ENCODE results near the gene ARHGEF17. TPM values are rescaled to one million over a fixed set of nuclear protein-coding genes. Genes with fewer than 3 reads are reported as not detected.
A peak's percentile ranks its signal among the peaks of the same experiment; 100 is the strongest.

The ARHGEF17 gene, protein sequence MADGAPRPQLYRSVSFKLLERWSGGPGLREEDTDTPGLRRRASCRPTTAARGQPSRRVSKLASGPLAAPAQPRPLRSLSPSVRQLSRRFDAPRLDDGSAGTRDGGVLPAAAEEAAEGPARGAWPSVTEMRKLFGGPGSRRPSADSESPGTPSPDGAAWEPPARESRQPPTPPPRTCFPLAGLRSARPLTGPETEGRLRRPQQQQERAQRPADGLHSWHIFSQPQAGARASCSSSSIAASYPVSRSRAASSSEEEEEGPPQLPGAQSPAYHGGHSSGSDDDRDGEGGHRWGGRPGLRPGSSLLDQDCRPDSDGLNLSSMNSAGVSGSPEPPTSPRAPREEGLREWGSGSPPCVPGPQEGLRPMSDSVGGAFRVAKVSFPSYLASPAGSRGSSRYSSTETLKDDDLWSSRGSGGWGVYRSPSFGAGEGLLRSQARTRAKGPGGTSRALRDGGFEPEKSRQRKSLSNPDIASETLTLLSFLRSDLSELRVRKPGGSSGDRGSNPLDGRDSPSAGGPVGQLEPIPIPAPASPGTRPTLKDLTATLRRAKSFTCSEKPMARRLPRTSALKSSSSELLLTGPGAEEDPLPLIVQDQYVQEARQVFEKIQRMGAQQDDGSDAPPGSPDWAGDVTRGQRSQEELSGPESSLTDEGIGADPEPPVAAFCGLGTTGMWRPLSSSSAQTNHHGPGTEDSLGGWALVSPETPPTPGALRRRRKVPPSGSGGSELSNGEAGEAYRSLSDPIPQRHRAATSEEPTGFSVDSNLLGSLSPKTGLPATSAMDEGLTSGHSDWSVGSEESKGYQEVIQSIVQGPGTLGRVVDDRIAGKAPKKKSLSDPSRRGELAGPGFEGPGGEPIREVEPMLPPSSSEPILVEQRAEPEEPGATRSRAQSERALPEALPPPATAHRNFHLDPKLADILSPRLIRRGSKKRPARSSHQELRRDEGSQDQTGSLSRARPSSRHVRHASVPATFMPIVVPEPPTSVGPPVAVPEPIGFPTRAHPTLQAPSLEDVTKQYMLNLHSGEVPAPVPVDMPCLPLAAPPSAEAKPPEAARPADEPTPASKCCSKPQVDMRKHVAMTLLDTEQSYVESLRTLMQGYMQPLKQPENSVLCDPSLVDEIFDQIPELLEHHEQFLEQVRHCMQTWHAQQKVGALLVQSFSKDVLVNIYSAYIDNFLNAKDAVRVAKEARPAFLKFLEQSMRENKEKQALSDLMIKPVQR (N-terminal part only)
- total RNA-seq (10 to 100 TPM; 47.6 to 53.8 (median 49.3) TPM), polyA plus RNA-seq (34.0 TPM)
- long read RNA-seq, donor 1, full-length matches to known transcripts = 12 of 79 reads
- long read RNA-seq, donor 1, partial matches to known transcripts = 62 of 79 reads
- long read RNA-seq, donor 1, other reads (novel, unspliced or antisense) = 5 of 79 reads
- long read RNA-seq, donor 2, full-length matches to known transcripts = 9 of 42 reads
- long read RNA-seq, donor 2, partial matches to known transcripts = 25 of 42 reads
- long read RNA-seq, donor 2, other reads (novel, unspliced or antisense) = 8 of 42 reads
- long read RNA-seq, donor 3, full-length matches to known transcripts = 50 of 160 reads
- long read RNA-seq, donor 3, partial matches to known transcripts = 96 of 160 reads
- long read RNA-seq, donor 3, other reads (novel, unspliced or antisense) = 14 of 160 reads
- long read RNA-seq, donor 4, full-length matches to known transcripts = 14 of 45 reads
- long read RNA-seq, donor 4, partial matches to known transcripts = 25 of 45 reads
- long read RNA-seq, donor 4, other reads (novel, unspliced or antisense) = 6 of 45 reads

DNA sequence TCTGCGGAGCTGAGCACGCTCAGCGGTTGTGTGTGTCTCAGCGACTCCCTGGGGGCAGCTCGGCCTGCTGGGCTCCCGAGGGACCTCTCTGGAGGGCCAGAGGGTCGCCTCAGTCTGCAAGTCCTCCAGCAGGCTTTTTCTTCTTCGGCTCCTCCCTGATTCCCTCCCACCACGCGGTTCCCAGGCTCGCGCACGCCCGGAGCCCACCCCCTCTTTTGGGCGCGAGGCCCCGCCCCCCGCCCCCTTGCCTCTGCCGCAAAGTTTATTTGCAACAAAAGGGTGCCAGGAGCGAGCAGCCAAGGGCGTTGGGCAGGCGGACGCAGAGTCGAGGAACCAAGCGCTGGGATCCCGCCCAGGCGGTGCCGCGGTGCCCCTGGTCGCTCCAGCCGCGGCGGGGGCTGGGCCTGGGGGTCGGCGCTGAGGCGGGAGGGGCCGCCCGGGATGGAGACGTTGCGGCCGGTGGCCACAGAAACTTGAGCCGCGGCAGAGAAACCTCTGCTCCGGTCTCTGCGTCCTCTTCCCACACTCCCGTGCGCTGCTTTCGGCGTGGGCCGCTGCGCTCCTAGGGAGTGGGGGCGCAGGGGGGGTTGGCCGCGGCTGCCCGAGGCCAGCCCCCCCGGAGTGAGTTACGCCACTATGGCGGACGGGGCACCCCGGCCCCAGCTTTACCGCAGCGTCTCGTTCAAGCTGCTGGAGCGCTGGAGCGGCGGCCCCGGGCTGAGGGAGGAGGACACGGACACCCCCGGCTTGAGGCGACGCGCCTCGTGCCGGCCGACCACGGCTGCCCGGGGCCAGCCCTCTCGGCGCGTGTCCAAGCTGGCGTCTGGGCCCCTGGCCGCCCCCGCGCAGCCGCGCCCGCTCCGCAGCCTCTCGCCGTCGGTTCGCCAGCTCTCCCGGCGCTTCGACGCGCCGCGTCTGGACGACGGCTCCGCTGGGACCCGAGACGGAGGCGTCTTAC is at the start of gene ARHGEF17:
Gene ARHGEF17 (plus strand): TSS at position 274 of the 958 bp plus-strand sequence. CDS start 363 bp downstream, at position 637.
- no peaks in the 10 kb centered on the region for H3K9me3 ChIP-seq (ENCODE audit: control insufficient read depth, low read length)
- under 1% methylated on average over 105 of the region's 105 CpGs for WGBS
- peak within 1 kb of the TSS; percentile 92 for H3K27ac ChIP-seq (ENCODE audit: low read length)
- intact Hi-C loops (cut with DNase I) = loop anchor here in 1 of 4 donors (2.0 kb wide), 1 partner anchor 27 kb away; no protein-coding TSS in a partner anchor
- DNase-seq = peak; percentile 79 to 92 (median 89)
- peak within 1 kb of the TSS; percentile 76 for H3K4me3 ChIP-seq (ENCODE audit: low read length)
- peaks cover 8% of the 10 kb centered on the region for H3K4me1 ChIP-seq (ENCODE audit: control insufficient read depth, insufficient read depth, low read length)
- H3K27me3 ChIP-seq (ENCODE audit: control insufficient read depth, insufficient read depth) = no peaks in the 10 kb centered on the region
- peak; percentile 50 to 58 for ATAC-seq

DNA sequence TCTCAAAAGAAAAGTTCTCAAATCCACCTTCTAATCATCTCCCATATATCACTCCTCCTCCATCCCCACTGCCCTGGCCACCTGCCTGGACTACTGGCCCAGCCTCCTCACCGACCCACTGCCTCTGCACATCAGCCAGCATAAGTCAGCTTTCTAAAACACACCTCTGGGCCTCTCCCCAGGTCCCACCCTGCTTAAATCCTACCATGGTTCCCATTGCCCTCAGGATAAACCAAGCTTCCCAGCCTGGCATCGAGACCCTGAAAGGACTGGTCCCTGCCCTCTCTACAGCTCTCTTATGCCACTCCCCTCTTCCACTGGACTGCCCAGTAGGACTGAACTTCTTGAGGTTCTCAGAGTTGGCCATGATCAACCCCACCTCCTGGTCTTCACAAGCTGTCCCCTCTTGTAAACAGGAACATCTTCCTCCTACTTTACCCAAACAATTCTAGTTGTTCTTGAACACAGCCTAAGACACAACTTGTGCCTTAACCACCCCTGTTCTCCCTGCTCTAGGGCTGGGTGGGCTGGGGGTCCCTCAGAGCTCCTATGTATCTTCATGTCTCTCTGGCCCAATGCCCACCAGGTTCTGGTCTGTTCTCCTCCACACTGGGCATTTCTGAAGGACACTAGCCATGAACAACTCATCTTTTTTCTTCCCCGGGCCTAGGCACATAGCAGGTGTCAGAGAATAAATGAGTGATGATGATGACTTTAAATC is 48.5 kb upstream of the ARHGEF17 start:
- no peak for DNase-seq
- intact Hi-C loops (cut with DNase I) = no loop called here

DNA sequence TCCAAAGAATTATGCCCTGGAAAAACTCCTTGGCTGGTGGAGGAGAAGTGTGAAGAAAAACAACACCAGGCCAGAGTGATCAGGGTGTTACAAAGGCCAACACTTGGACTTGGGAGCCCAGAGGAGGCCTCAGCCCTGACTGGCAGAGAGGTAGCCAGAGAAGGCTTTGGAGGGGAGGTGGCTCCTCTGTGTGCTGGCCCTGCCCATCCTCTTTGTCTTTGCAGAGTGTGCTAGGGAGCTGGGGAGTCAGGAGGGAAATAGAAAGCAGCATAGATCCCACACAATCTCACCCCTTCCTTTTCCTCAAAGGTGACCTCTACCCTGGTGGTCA is 48.0 kb upstream of the ARHGEF17 start:
- H3K9me3 ChIP-seq (ENCODE audit: control insufficient read depth, low read length) = no peaks in the 10 kb centered on the region
- H3K4me3 ChIP-seq (ENCODE audit: low read length) = no peak overlapping the region
- no peak for ATAC-seq
- no peak for DNase-seq
- intact Hi-C loops (cut with DNase I) = no loop called here
- no peaks in the 10 kb centered on the region for H3K27me3 ChIP-seq (ENCODE audit: control insufficient read depth, insufficient read depth)
- H3K27ac ChIP-seq (ENCODE audit: low read length) = no peak overlapping the region
- peaks cover 11% of the 10 kb centered on the region for H3K4me1 ChIP-seq (ENCODE audit: control insufficient read depth, insufficient read depth, low read length)

More for the DNA sequence above, 48.5 kb upstream of the ARHGEF17 start:
- no peak overlapping the region for H3K4me3 ChIP-seq (ENCODE audit: low read length)
- WGBS = 93% methylated on average over 3 of the region's 3 CpGs
- ATAC-seq = no peak
- no peaks in the 10 kb centered on the region for H3K9me3 ChIP-seq (ENCODE audit: control insufficient read depth, low read length)
- H3K27ac ChIP-seq (ENCODE audit: low read length) = no peak overlapping the region
- H3K4me1 ChIP-seq (ENCODE audit: control insufficient read depth, insufficient read depth, low read length) = peaks cover 11% of the 10 kb centered on the region
- no peaks in the 10 kb centered on the region for H3K27me3 ChIP-seq (ENCODE audit: control insufficient read depth, insufficient read depth)

DNA sequence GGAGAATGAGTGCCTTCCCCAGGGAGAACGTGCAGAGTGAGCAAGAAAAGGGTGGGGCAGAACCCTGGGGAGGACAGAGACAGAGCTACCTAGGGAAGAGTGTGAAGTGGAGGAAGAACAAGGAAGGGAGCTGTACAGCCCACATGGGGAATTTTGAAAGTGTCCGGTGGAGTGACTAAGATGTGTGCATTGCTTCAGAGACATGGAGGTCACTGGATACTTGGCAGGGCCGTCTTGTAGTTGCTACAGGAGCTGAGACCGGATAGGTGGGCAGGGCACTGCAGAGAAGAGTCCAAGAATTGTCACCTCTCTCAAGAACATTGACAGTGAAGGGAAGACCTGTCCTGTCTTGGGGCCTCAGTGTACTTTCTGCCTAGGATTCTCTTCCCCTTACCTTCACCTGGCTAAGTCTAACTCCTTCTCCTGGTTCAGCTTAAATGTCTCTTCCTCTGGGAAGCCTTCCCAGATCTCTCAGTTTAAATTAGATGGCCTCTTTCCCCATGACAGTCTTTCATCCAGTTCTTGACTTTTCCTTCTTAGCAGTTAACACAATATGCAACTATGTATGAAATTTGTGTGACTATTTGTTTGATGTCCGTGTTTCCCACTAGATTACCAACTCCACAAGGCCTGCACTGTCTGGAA is 45.1 kb upstream of the ARHGEF17 start:
- intact Hi-C loops (cut with DNase I) = no loop called here
- Histone ChIP-seq H3K4me1 (ENCODE audit: control insufficient read depth, insufficient read depth, low read length) (peaks cover 7% of the 10 kb centered on the region), H3K27me3 (ENCODE audit: control insufficient read depth, insufficient read depth) (no peaks in the 10 kb centered on the region), H3K9me3 (ENCODE audit: control insufficient read depth, low read length) (no peaks in the 10 kb centered on the region), H3K27ac (ENCODE audit: low read length) (no peak overlapping the region), H3K4me3 (ENCODE audit: low read length) (no peak overlapping the region)
- no peak for ATAC-seq
- DNase-seq = no peak
- 75% methylated on average over 5 of the region's 5 CpGs for WGBS

- Histone ChIP-seq H3K4me1 (ENCODE audit: control insufficient read depth, insufficient read depth, low read length) (peaks cover 3% of the 10 kb centered on the region), H3K27me3 (ENCODE audit: control insufficient read depth, insufficient read depth) (no peaks in the 10 kb centered on the region), H3K9me3 (ENCODE audit: control insufficient read depth, low read length) (no peaks in the 10 kb centered on the region), H3K4me3 (ENCODE audit: low read length) (no peak overlapping the region), H3K27ac (ENCODE audit: low read length) (no peak overlapping the region)
- intact Hi-C loops (cut with DNase I) = no loop called here
- WGBS = 85% methylated on average over 2 of the region's 2 CpGs
- DNase-seq (no peak), ATAC-seq (no peak)
Observed at GRCh38 chr11:73263640-73264039, 44.4 kb upstream of the ARHGEF17 start.

DNA sequence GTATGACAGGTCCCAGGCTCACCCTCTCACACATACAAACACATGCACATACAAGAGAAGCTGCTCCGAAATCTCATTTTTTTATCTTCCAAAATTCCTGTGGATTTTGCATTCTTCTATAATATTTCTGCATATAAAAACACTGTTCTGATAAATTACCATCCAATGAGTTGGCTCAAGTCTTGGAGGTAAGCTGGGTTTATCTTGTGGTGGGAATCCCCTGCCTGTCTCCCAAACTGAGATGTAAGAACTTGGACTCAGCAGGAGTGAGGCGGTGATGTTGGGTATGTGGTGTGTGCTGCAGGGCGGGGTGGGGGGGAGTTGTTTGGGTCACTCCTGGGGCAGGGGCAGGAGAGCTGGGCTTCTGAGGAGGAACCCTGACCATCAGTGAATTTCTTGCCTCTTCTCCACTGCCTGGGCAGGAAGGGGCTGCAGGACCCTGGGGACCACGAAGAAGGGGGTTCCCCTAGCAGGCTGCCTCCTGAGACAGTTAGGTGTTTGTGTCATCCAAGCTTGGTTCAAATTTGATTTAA is 42.7 kb upstream of the ARHGEF17 start:
- no peak overlapping the region for H3K27ac ChIP-seq (ENCODE audit: low read length)
- 71% methylated on average over 4 of the region's 4 CpGs for WGBS
- no peak for ATAC-seq
- no peaks in the 10 kb centered on the region for H3K9me3 ChIP-seq (ENCODE audit: control insufficient read depth, low read length)
- H3K27me3 ChIP-seq (ENCODE audit: control insufficient read depth, insufficient read depth) = no peaks in the 10 kb centered on the region
- H3K4me1 ChIP-seq (ENCODE audit: control insufficient read depth, insufficient read depth, low read length) = peaks cover 3% of the 10 kb centered on the region
- H3K4me3 ChIP-seq (ENCODE audit: low read length) = no peak overlapping the region
- intact Hi-C loops (cut with DNase I) = no loop called here
- no peak for DNase-seq

DNA sequence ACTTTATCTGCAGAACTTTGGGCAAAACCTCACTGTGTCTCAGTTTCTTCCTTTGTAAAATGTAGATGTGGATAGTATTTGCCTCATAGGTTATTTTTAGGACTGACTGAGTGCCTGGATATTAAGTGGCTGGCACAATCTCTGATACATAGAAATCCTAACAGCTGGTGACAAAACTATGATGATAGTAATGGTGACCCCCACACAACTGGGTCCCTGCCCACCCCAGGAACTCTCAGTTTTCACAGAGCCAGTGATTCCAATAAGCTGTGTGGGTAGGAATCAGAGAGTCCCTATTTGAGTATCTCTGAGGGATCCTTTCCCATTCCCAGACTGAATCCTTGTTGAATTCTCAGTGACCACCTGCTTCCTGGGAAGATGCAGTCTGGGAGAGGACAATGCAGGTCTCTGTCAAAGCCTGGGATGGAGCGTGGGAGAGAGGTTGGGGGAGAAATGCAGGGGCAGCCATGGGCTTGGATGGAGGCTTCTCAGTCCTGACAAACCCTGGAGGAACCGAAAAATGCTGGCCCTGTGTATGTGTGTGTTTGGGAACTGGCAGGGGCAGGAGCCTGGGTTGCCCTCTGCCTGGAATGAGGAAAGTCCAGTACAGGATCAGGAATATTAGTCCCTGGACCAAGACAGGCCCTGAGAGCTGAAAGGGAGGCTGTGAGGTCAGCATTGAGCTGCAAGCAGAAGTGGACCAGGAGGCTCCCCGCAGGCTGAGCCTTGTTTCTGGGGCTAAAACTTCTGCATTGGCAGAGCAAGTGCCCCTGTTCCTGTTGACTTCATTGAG is 42.0 kb upstream of the ARHGEF17 start:
- peak in 1 of 2 donors; percentile 8 for ATAC-seq
- no peak for DNase-seq
- intact Hi-C loops (cut with DNase I) = no loop called here
- no peak overlapping the region for H3K27ac ChIP-seq (ENCODE audit: low read length)
- no peaks in the 10 kb centered on the region for H3K9me3 ChIP-seq (ENCODE audit: control insufficient read depth, low read length)
- H3K4me1 ChIP-seq (ENCODE audit: control insufficient read depth, insufficient read depth, low read length) = peaks cover 3% of the 10 kb centered on the region
- no peaks in the 10 kb centered on the region for H3K27me3 ChIP-seq (ENCODE audit: control insufficient read depth, insufficient read depth)
- no peak overlapping the region for H3K4me3 ChIP-seq (ENCODE audit: low read length)
- WGBS = 86% methylated on average over 3 of the region's 3 CpGs

DNA sequence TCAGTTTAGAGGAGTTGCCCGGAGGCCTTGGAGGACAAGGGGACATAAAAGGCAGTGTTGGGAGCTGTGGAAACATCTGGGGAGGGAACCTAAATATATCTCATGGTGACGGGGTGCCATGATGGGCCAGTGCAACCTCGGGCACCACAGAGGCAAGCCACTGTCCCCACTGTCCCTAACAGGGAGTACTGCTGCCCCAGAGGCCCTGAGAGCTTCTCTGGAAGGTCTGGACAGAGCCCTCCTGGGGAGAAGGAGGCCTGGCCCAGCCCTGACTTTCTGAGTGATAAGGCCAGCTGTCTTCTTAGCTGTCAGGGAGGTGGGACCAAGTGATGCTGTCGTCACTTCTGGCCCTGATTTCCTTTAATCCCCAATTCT is 41.4 kb upstream of the ARHGEF17 start:
- no peaks in the 10 kb centered on the region for H3K27me3 ChIP-seq (ENCODE audit: control insufficient read depth, insufficient read depth)
- H3K9me3 ChIP-seq (ENCODE audit: control insufficient read depth, low read length) = no peaks in the 10 kb centered on the region
- intact Hi-C loops (cut with DNase I) = no loop called here
- DNase-seq = no peak
- 60% methylated on average over 4 of the region's 4 CpGs for WGBS
- H3K4me1 ChIP-seq (ENCODE audit: control insufficient read depth, insufficient read depth, low read length) = peaks cover 3% of the 10 kb centered on the region
- peak in 1 of 2 donors; percentile 15 for ATAC-seq
- no peak overlapping the region for H3K4me3 ChIP-seq (ENCODE audit: low read length)
- no peak overlapping the region for H3K27ac ChIP-seq (ENCODE audit: low read length)
